Non-pigmented ciliary epithelial cell (primary cell): Measurements from ENCODE around the gene GJD3.
"Not testable (repeated sequence)": the region's sequence is repeated elsewhere in the genome, so short reads cannot be mapped to it uniquely, and the experiment has no call there.

Source experiments
- DNase-seq: peaks from one replicate; pipeline ENCODE4 v3.0.0-alpha.2; 2010; ENCODE audit warnings: low read depth

The GJD3 gene

GRCh38 chr17:40364121-40364861, at the start of gene GJD3:
GJD3 (minus strand) TSS chr17:40364737; CDS start chr17:40363815, 922 bp downstream.
- no peak for DNase-seq

DNA sequence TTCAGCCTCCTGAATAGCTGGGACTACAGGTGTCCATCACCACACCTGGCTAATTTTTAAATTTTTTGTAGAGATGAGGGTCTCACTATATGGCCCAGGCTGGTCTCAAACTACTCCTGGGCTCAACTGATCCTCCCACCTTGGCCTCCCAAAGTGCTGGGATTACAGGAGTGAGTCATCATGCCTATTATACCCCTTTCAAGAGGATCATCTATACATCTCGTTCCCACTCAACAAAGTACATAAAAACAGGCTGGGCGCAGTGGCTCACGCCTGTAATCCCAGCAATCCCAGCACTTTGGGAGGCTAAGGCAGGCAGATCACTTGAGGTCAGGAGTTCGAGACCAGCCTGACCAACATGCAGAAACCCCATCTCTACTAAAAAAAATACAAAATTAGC, 49.8 kb upstream of the GJD3 start:
- not testable (repeated sequence) for DNase-seq

GRCh38 chr17:40412880-40413279, 48.3 kb upstream of the GJD3 start:
- DNase-seq = no peak

GRCh38 chr17:40411821-40412220, 47.3 kb upstream of the GJD3 start:
- no peak for DNase-seq

- DNase-seq = no peak
Observed at GRCh38 chr17:40410082-40410481, 45.5 kb upstream of the GJD3 start.

GRCh38 chr17:40409540-40409939, 45.0 kb upstream of the GJD3 start:
- DNase-seq = not testable (repeated sequence)

- DNase-seq = no peak
Observed at GRCh38 chr17:40407460-40407859, 42.9 kb upstream of the GJD3 start.

DNA sequence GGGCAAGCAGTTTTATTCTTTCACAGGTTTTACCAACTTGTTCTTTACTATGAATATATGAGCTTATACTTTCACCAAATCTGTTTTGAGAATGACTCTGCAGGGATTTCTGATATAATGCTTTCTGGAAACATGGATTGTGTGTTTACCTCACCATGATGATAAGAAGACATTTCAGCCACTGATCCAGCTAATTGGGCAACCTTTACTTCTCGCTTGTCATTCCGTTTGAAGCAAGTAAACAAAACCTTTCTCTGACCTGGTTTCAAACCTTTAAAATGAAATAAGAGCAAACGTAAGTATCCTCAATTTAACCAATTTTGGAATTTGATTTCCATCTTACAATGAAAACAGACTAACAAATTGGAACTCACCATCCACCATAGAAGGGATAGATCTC, 39.5 kb upstream of the GJD3 start:
- DNase-seq = no peak

- no peak for DNase-seq
Observed at GRCh38 chr17:40402668-40403067, 38.1 kb upstream of the GJD3 start.

GRCh38 chr17:40399185-40399584, 34.6 kb upstream of the GJD3 start:
- peak; percentile 26 for DNase-seq

DNA sequence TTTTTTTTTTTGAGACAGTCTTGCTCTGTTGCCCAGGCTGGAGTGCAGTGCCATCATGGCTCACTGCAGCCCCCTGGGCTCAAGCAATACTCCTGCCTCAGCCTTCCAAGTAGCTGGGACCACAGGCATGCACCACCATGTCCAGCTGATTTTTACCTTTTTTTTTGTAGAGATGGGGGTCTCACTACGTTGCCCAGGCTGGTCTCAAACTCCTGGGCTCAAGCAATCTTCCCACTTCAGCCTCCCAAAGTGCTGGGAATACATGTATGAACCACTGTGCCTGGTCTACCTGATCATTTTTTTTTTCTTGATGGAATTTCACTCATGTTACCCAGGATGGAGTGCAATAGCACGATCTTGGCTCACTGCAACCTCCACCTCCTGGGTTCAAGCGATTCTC, 22.0 kb upstream of the GJD3 start:
- DNase-seq = not testable (repeated sequence)

DNA sequence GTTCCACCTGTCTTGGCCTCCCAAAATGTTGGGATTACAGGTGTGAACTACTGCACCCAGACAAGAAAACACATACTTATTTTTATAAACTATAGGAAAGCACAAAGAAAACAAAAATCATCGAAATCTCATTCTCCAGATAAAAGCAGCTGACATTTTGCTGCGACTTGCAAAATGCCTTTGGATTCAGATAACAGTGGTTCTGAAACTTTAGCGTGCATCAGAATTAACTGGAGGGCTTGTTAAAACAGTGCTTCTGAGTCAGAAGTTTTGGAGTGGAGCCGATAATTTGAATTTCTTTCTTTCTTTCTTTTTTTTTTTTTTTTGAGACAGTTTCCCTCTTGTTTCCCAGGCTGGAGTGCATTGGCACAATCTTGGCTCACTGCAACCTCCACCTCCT, 17.7 kb upstream of the GJD3 start:
- no peak for DNase-seq

GRCh38 chr17:40378966-40379365, 14.4 kb upstream of the GJD3 start:
- no peak for DNase-seq

DNA sequence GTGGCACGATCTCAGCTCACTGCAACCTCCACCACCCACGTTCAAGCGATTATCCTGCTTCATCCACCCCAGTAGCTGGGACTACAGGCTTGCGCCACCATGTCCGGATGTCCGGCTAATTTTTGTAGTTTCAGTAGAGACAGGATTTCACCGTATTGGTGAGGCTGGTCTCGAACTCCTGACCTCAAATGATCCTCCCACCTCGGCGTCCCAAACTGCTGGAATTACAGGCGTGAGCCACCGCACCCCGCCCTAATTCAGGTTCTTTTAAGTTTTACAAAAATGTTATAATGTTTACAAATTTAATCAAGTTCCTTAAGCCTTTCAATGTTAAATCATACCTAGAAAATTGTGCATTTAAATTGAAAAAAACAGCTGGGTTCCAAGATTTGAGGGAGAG, 13.3 kb upstream of the GJD3 start:
- DNase-seq = no peak

- not testable (repeated sequence) for DNase-seq
Observed at GRCh38 chr17:40376541-40376940, 12.0 kb upstream of the GJD3 start.

DNA sequence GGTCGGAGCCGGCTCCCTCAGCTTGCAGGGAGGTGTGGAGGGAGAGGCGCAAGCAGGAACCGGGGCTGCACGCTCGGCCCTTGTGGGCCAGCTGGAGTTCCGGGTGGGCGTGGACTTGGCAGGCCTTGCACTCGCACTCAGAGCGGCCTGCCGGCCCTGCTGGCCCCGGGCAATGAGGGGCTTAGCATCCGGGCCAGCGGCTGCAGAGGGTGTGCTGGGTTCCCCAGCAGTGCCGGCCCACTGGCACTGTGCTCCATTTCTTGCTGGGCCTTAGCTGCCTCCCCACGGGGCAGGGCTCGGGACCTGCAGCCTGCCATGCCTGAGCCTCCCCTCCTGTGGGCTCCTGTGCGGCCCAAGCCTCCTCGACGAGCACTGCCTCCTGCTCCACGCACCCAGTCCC, 11.2 kb upstream of the GJD3 start:
- not testable (repeated sequence) for DNase-seq

DNA sequence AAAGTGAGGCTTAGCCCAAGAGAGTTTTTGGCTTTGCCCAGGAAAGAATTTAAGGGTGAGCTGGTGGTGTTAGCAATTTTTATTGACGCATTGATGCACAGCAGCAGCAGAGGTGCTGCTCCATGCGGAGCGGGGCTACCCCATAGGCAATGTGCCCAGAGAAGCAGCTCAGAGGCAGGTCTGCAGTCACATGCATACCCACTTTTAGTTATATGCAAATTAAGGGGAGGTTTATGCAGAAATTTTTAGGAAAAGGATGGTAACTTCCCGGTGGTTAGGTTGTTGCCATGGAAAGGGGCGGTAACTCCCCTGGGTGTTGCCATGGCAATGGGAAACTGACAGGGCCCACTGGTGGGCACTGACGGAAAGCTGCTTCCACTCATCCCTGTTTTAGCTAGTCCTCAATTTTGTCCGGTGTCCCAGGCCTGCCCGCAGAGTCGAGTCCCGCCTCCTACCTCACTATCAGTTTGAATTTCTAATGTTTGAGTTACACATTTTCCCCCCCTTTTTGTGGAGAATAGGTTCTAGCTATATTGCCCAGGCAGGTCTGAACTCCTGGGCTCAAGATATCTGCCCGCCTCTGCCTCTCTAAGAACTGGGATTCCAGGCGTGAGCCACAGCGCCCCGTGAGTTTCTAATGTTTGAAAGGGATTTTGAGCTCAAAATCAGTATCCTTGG, 10.4 kb upstream of the GJD3 start:
- no peak for DNase-seq

- no peak for DNase-seq
Observed at GRCh38 chr17:40373999-40374398, 9.5 kb upstream of the GJD3 start.

DNA sequence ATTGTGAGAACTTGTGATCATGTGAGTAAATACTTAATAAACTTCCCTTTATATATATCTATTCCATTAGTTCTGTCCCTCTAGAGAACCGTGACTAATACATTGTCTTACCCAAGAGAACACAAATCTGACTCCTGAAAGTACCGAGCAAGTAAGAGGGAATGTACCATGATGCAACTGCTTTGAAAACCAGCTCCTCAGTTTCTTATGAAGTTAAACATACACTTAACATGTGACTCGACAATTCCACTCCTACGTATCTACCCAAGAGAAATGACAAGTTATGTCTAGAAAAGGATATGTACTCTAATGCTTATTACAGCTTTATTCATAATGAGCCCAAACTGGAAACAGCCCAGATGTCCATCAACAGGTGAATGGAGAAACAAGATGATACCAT, 8.8 kb upstream of the GJD3 start:
- peak; percentile 47 for DNase-seq

DNA sequence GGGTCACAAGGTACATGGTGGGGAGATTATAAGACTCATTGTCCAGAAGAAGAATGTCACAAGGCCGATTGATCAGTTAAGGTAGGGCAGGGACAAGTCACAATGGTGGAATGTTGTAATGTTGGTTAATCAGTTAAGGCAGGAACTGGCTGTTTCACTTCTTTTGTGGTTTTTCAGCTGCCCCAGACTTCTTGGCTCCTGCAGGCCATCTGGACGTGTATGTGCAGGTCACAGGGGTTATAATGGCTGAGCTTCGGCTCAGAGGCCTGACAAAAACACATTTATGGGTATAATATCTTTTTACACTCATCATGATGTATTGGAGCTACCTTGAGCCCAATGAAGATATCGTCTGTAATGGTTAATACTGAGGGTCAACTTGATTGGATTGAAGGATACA, 8.1 kb upstream of the GJD3 start:
- DNase-seq = not testable (repeated sequence)

GRCh38 chr17:40372031-40372430, 7.5 kb upstream of the GJD3 start:
- no peak for DNase-seq

GRCh38 chr17:40371261-40371929, 6.9 kb upstream of the GJD3 start:
- no peak for DNase-seq

DNA sequence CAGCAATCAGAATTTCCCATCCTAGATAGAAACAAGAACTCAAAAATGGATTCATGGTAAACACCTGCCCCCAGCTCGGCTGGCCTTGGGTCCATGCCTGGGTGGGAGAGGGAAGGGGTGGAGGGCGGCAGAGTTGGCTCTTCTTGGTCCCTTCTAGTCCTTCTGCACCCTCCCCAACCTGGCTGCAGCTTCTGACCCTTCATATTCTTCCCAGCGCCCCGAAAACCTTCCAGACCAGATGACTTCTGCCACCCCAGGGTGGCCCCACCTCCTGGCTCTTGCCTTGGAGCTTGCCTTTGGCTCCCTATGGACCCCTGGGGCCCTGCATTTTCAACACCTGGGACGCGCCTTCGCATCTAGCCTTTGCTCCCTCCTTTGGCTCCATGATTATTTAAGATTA, 5.4 kb upstream of the GJD3 start:
- DNase-seq = no peak
